Kasumi-1 (cell line): ENCODE results near the gene RNF141.
A peak's percentile ranks its signal among the peaks of the same experiment; 100 is the strongest.

Source experiments
- DNase-seq, 2 experiments: peaks; one replicate each; lab custom pipeline; 2025; lab: John Stamatoyannopoulos, UW

RNF141 gene

GRCh38 chr11:10522921-10523320 lies 18.1 kb downstream of the RNF141 start:
- DNase-seq, result no peak

- no peak for DNase-seq
These were observed 18.7 kb downstream of the RNF141 start for GRCh38 chr11:10522276-10522675.

- no peak for DNase-seq
These were observed 20.4 kb downstream of the RNF141 start for GRCh38 chr11:10520562-10520961.

- DNase-seq, result no peak
These were observed 21.4 kb downstream of the RNF141 start for GRCh38 chr11:10519630-10520029.

GRCh38 chr11:10518891-10519290 lies 22.1 kb downstream of the RNF141 start:
- no peak for DNase-seq

DNA sequence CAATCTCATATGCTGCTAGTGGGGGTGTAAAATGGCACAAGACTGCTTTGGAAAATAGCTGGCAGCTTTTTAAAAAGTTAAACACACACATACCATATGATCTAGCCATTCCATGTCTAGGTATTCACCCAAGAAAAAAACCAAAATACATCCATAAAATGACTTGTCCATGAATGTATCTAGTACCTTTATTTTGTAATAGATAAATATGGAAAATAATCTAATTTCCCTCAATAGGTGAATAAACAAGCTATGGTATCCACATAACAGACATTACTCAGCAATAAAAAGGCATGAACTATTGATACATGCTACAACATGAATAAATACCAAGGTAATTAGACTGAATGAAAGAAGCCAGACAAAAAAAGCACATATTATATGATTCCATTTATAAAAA lies 22.9 kb downstream of the RNF141 start:
- no peak for DNase-seq

GRCh38 chr11:10515418-10515817 lies 25.6 kb downstream of the RNF141 start:
- no peak for DNase-seq

- no peak for DNase-seq
These were observed 26.3 kb downstream of the RNF141 start for GRCh38 chr11:10514709-10515108.

- DNase-seq, result peak; percentile 41 to 52
These were observed 26.8 kb downstream of the RNF141 start for GRCh38 chr11:10514202-10514601.

DNA sequence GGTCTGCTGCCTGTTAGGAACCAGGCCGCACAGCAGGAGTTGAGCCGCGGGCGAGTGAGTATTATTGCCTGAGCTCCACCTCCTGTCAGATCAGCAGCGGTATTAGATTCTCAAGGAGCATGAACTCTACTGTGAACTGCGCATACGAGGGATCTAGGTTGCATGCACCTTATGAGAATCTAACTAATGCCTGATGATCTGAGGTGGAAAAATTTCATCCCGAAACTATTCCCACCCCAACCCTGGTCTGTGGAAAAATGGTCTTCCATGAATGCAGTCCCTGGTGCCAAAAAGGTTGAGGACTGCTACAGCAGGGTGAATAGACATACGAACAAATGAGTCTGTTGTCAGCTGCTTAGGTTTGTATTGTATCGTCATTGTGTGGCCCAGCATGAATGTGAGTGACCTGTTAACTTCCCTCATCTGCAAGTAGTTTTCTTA lies 29.8 kb downstream of the RNF141 start:
- no peak for DNase-seq

GRCh38 chr11:10506008-10506370 lies 35.0 kb downstream of the RNF141 start:
- no peak for DNase-seq

DNA sequence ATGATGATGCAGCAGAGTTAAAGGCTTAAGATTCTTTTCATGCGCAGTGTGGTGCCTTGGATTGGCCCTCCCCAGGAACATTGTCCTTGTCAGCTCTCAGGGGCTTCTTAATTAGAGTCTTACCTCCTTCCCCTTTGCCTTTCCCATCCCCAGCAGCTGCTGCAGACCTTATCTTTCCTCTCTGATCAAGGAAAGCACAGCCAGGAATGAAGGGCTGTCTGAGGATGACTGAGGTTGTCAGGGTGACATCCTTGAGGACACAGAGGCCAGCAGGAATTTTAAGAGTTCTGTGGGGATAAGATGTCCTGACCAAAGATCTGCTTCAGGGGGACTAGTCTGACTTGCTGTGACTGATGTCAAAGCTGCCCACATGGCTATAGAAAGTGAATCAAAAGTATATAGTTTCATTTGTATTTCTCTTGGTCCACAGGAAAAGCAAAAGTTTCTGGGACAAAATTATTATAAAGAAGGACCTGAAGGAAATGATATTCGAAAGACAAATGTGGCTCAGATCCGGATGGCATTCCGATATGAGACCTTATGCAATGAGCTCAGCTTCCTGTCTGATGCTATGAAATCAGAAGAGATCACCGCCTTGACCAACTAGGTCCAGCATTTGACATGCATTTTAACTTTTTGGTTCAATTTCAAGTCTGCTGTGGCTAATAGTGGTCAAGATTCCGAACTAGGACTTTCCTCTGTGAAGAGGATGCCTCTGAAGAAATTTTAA lies 35.5 kb downstream of the RNF141 start:
- DNase-seq, result no peak

- DNase-seq, result no peak
These were observed 36.5 kb downstream of the RNF141 start for GRCh38 chr11:10504490-10504889.

GRCh38 chr11:10503777-10504480 lies 37.1 kb downstream of the RNF141 start:
- no peak for DNase-seq

DNA sequence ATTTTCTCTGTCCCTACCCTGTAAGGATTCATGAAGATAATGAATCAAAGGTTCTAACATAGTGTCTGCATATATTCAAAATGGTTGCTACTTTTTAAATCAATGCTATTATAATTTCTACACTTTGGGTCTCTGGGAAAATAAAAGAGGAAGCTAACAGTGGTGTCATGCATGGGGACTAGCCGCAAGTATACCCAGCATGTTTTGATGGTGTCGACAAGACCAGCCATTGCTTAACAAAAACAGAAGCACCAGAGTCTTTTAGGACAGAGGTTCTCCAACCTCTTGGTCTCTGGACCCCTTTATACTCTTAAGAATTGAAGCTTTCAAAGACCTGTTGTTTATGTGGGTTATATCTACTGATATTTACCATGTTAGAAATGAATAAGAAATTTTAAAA lies 37.8 kb downstream of the RNF141 start:
- DNase-seq, result peak; percentile 71 to 87

DNA sequence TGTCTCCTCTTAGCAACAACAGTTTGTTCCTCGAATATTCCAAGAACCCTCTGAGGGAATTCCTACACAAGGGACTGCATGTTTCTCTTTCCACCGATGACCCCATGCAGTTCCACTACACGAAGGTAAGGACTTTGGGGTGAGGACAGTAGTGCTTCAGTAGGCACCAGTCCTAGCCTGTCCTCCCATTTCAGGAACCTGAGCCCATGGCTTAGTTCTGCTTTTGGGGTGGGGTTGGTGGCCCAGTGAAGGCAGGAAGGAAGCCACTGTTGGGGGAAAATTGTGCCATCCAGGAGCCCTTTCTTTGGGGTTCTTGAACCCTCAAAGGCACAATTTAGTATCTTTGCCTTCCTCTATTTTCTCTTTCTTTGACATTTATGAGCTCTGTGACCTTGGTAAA lies 38.2 kb downstream of the RNF141 start:
- DNase-seq, result peak; percentile 10 to 22

- no peak for DNase-seq
These were observed 38.8 kb downstream of the RNF141 start for GRCh38 chr11:10502065-10502680.

- no peak for DNase-seq
These were observed 40.0 kb downstream of the RNF141 start for GRCh38 chr11:10500757-10501684.

- no peak for DNase-seq
These were observed 40.9 kb downstream of the RNF141 start for GRCh38 chr11:10499874-10500601.

DNA sequence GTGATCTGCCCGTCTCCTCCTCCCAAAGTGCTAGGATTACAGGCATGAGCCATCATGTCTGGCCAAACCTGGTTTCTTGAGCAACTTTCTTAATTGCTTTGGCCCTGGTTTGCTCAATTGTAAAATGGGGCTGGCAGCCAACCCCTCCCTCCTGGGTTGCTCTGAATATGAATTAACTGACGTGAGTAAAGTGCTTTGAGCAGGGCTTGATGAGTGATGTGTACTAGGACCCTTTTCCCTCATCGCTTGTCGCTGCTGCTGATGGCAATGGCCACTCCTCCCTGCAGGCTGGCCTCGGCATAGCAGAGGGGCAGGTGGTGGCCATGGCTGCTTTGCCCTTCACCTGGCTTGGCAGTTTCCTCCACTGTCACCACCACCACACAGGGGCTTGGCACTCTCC lies 41.5 kb downstream of the RNF141 start:
- DNase-seq, result no peak
